ENCODE measurements around the gene SCO2.

DNA sequence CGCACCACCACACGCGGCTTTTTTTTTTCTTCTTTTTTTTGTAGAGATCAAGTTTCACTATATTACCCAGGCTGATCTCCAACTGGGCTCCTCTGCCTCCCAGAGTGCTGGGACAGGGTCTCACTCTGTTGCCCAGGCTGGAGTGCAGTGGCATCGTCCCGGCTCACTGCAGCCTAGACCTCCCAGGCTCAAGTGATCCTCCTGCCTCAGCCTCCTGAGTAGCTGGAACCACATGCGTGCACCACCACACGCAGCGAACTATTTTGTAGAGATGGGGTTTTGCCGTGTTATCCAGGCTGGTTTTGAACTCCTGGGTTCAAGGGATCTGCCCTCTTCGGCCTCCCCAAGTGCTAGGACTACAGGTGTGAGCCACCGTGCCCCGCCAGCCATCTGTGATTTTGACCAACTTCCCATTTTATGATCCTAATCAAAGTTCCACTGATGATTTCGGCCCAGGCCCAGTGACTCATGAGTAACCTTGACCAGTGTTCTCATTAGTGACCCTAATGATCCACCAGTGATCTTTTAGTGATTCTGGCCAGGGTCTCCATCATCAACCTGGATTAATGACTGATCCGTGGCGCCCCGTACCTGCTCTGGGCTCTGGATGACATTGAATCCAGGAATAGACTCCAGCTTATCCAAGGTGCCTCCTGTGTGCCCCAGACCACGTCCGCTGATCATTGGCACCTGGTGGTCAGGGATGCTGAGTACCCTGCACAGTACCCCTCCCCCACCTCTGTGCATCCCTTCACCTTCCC lies 2.7 kb upstream of the SCO2 start:
- TF ChIP-seq, protein P1, sequence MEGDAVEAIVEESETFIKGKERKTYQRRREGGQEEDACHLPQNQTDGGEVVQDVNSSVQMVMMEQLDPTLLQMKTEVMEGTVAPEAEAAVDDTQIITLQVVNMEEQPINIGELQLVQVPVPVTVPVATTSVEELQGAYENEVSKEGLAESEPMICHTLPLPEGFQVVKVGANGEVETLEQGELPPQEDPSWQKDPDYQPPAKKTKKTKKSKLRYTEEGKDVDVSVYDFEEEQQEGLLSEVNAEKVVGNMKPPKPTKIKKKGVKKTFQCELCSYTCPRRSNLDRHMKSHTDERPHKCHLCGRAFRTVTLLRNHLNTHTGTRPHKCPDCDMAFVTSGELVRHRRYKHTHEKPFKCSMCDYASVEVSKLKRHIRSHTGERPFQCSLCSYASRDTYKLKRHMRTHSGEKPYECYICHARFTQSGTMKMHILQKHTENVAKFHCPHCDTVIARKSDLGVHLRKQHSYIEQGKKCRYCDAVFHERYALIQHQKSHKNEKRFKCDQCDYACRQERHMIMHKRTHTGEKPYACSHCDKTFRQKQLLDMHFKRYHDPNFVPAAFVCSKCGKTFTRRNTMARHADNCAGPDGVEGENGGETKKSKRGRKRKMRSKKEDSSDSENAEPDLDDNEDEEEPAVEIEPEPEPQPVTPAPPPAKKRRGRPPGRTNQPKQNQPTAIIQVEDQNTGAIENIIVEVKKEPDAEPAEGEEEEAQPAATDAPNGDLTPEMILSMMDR (IDR thresholded peaks at IDR 0.05), result no peak
- no peak for TF ChIP-seq POLR2A (IDR thresholded peaks at IDR 0.05)

Measured in heart left ventricle (tissue), 13 donors.